NB4 (cell line): Measurements from ENCODE around the gene LRRC8B.

Experiments
- DNase-seq: peaks from one replicate; pipeline ENCODE4 v3.0.0; 2010; ENCODE audit warnings: low read depth
- H3K4me3 ChIP-seq: one replicate; pipeline ENCODE4 v1.5.1; 2011; ENCODE audit warnings: mild to moderate bottlenecking, low read depth, low read length, moderate library complexity
- CTCF ChIP-seq: IDR thresholded peaks from one replicate; pipeline ENCODE4 v1.5.1; 2012; ENCODE audit warnings: low read depth, low read length
- MAX ChIP-seq: IDR thresholded peaks from 2 replicates; pipeline ENCODE4 v1.6.1; 2011; ENCODE audit warnings: low read depth, low read length
- MYC ChIP-seq: IDR thresholded peaks from 2 replicates; pipeline ENCODE4 v1.6.1; 2011; ENCODE audit warnings: low read depth, low read length
- POLR2A ChIP-seq: IDR thresholded peaks from 2 replicates; pipeline ENCODE4 v1.6.1; 2011; ENCODE audit warnings: mild to moderate bottlenecking; ENCODE audit not compliant: insufficient read length; ENCODE audit errors: extremely low read depth

LRRC8B gene

GRCh38 chr1:89528382-89528780 is 3.8 kb downstream of the LRRC8B start:
- no peak overlapping the region for H3K4me3 ChIP-seq
- TF ChIP-seq CTCF (no peak), POLR2A (no peak), MYC (no peak), MAX (no peak)
- DNase-seq, result no peak

- no peak for DNase-seq
These were observed 4.6 kb downstream of the LRRC8B start for GRCh38 chr1:89529196-89529595.

GRCh38 chr1:89530444-89531089 is 5.9 kb downstream of the LRRC8B start:
- DNase-seq, result no peak
- no peak for TF ChIP-seq CTCF
- TF ChIP-seq MAX, result no peak
- TF ChIP-seq MYC, result no peak
- no peak for TF ChIP-seq POLR2A
- no peak overlapping the region for H3K4me3 ChIP-seq

More at GRCh38 chr1:89529196-89529595, 4.6 kb downstream of the LRRC8B start:
- no peak for TF ChIP-seq CTCF
- TF ChIP-seq MAX, result no peak
- no peak for TF ChIP-seq MYC
- no peak for TF ChIP-seq POLR2A
- H3K4me3 ChIP-seq, result no peak overlapping the region

GRCh38 chr1:89531480-89532139 is 7.0 kb downstream of the LRRC8B start:
- TF ChIP-seq MAX (no peak), MYC (no peak), POLR2A (no peak), CTCF (no peak)
- no peak for DNase-seq
- no peak overlapping the region for H3K4me3 ChIP-seq

- no peak for TF ChIP-seq MYC
- TF ChIP-seq CTCF, result no peak
- no peak for TF ChIP-seq MAX
- no peak for TF ChIP-seq POLR2A
- DNase-seq, result no peak
These were observed 7.6 kb downstream of the LRRC8B start for GRCh38 chr1:89532228-89532627.

More at GRCh38 chr1:89532228-89532627, 7.6 kb downstream of the LRRC8B start:
- no peak overlapping the region for H3K4me3 ChIP-seq
